Mucosa of stomach (tissue), 1 donor: ENCODE results near the gene CCDC117.
"Not testable (repeated sequence)": the region's sequence is repeated elsewhere in the genome, so short reads cannot be mapped to it uniquely, and the experiment has no call there.

Experiments used
- H3K27me3 ChIP-seq: one replicate; pipeline ENCODE4 v1.7.0; 2013; ENCODE audit warnings: mild to moderate bottlenecking, low read length; ENCODE audit not compliant: control insufficient read depth, insufficient read depth
- H3K36me3 ChIP-seq: one replicate; pipeline ENCODE4 v1.7.0; 2013; ENCODE audit warnings: low read length; ENCODE audit not compliant: control insufficient read depth, insufficient read depth
- H3K4me1 ChIP-seq: one replicate; pipeline ENCODE4 v1.7.0; 2013; ENCODE audit warnings: mild to moderate bottlenecking, low read length; ENCODE audit not compliant: control insufficient read depth, insufficient read depth
- H3K4me3 ChIP-seq: one replicate; pipeline ENCODE4 v1.7.0; 2013; ENCODE audit warnings: low read length
- H3K9ac ChIP-seq: one replicate; pipeline ENCODE4 v1.7.0; 2013; ENCODE audit warnings: mild to moderate bottlenecking, low read length, moderate library complexity
- H3K9me3 ChIP-seq: one replicate; pipeline ENCODE4 v1.7.0; 2013; ENCODE audit warnings: mild to moderate bottlenecking, low read length, moderate library complexity; ENCODE audit not compliant: control insufficient read depth
- donor health status: Pancreatic carcinoma.

Gene CCDC117

GRCh38 chr22:28743852-28744251 is 28.6 kb upstream of the CCDC117 start:
- no peak overlapping the region for H3K4me3 ChIP-seq
- H3K4me1 ChIP-seq = no peaks in the 10 kb centered on the region
- no peaks in the 10 kb centered on the region for H3K27me3 ChIP-seq
- no peaks in the 10 kb centered on the region for H3K9me3 ChIP-seq
- no peak overlapping the region for H3K9ac ChIP-seq
- H3K36me3 ChIP-seq = no peaks in the 10 kb centered on the region

- Histone ChIP-seq H3K27me3 (no peaks in the 10 kb centered on the region), H3K9me3 (no peaks in the 10 kb centered on the region), H3K4me3 (no peak overlapping the region), H3K4me1 (no peaks in the 10 kb centered on the region), H3K9ac (no peak overlapping the region), H3K36me3 (no peaks in the 10 kb centered on the region)
These were observed 22.0 kb upstream of the CCDC117 start for GRCh38 chr22:28750471-28750881.

GRCh38 chr22:28754512-28754911 is 18.0 kb upstream of the CCDC117 start:
- not testable (repeated sequence) for H3K9me3 ChIP-seq, H3K9ac ChIP-seq, H3K27me3 ChIP-seq, H3K4me1 ChIP-seq, H3K36me3 ChIP-seq, H3K4me3 ChIP-seq

DNA sequence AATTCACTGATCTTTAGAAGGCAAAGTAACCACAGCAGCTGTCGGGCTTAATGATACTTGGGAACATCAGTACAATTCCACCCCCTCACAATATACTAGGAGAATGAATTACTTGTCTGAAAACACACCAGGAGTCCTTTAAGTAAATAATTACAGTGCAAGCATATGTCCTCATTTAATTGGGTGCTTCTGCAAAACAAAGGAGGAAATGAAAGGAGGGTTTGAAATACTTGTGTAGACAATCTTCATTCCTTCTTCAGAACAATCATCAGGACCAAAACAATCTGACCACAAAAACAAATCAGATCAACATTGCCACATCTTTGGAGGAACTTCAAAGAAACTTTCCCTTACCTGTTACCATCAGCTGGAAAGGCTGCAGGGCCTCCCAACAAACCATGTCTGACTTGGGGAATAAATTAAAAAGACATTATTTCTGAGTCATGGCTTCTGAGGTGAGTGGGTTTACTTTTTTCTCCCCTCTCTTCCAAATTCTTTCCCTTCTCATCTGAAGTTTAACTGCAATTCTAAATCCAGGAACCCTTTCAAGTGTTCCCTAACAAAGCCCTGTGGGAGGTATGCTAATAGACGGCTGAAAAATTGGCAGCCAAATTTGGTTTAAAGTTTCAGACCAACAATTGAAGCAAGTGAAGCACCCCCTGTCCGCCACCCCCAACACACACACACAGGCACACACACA is 12.5 kb upstream of the CCDC117 start:
- no peak overlapping the region for H3K9ac ChIP-seq

GRCh38 chr22:28761449-28761755 is 11.1 kb upstream of the CCDC117 start:
- H3K27me3 ChIP-seq = no peaks in the 10 kb centered on the region
- no peaks in the 10 kb centered on the region for H3K9me3 ChIP-seq
- H3K36me3 ChIP-seq = no peaks in the 10 kb centered on the region
- H3K9ac ChIP-seq = no peak overlapping the region
- H3K4me3 ChIP-seq = no peak overlapping the region
- H3K4me1 ChIP-seq = no peaks in the 10 kb centered on the region

More for the DNA sequence above, 12.5 kb upstream of the CCDC117 start:
- Histone ChIP-seq H3K4me3 (no peak overlapping the region), H3K27me3 (no peaks in the 10 kb centered on the region), H3K9me3 (no peaks in the 10 kb centered on the region), H3K36me3 (no peaks in the 10 kb centered on the region), H3K4me1 (no peaks in the 10 kb centered on the region)

DNA sequence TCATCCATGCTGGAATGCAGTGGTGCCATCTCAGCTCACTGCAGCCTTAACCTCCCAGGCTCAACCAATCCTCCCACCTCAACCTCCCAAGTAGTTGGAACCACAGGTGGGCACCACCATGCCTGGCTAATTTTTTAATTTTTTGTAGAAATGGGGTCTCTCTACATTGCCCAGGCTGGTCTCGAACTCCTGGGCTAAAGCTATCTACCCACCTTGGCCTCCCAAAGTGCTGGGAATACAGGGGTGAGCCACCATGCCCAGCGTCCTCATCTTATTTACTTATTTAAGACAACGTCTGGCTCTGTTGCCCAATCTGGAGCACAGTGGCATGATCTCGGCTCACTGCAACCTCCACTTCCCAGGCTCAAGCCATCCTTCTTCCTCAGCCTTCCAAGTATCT is 10.5 kb upstream of the CCDC117 start:
- H3K4me3 ChIP-seq, H3K27me3 ChIP-seq, H3K4me1 ChIP-seq, H3K9ac ChIP-seq, H3K36me3 ChIP-seq, H3K9me3 ChIP-seq: not testable (repeated sequence)

GRCh38 chr22:28766628-28767027 is 5.9 kb upstream of the CCDC117 start:
- H3K9ac ChIP-seq = no peak overlapping the region
- H3K9me3 ChIP-seq = no peaks in the 10 kb centered on the region
- H3K36me3 ChIP-seq = no peaks in the 10 kb centered on the region
- H3K4me1 ChIP-seq = no peaks in the 10 kb centered on the region
- no peaks in the 10 kb centered on the region for H3K27me3 ChIP-seq
- no peak overlapping the region for H3K4me3 ChIP-seq

GRCh38 chr22:28768701-28769393 is 3.6 kb upstream of the CCDC117 start:
- H3K4me1 ChIP-seq = no peaks in the 10 kb centered on the region
- H3K4me3 ChIP-seq = no peak overlapping the region
- H3K9ac ChIP-seq = no peak overlapping the region
- no peaks in the 10 kb centered on the region for H3K9me3 ChIP-seq
- H3K27me3 ChIP-seq = no peaks in the 10 kb centered on the region
- no peaks in the 10 kb centered on the region for H3K36me3 ChIP-seq

DNA sequence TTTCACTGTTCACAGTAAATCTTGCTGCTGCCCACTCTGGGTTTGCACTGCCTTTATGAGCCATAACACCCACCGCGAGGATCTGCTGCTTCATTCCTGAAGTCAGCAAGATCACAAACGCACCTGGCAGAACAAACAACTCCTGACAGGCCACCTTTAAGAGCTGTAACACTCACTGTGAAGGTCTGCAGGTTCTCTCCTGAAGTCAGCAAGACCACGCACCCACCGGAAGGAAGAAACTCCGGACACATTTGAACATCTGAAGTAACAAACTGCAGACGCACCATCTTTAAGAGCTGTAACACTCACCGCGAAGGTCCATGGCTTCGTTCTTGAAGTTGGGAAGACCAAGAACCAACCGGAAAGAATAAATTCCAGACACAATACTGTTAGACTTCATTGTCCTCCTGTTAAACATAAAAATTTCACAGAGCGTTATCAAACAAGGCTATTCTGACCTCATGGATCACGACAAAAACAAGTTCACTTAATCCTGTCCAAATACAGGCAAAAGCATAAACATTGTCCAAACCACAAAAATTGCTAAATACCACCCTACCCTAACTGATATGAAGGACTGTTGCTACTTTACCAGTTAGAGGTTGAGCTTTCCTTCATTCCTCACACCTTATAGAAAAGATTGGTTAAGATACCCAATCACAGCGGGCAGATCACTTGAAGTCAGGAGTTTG is 3.0 kb upstream of the CCDC117 start:
- no peaks in the 10 kb centered on the region for H3K4me1 ChIP-seq
- H3K36me3 ChIP-seq = no peaks in the 10 kb centered on the region
- no peak overlapping the region for H3K4me3 ChIP-seq
- H3K27me3 ChIP-seq = no peaks in the 10 kb centered on the region
- H3K9ac ChIP-seq = no peak overlapping the region
- no peaks in the 10 kb centered on the region for H3K9me3 ChIP-seq

GRCh38 chr22:28771195-28771791 is 1.2 kb upstream of the CCDC117 start:
- H3K4me1 ChIP-seq = no peaks in the 10 kb centered on the region
- no peak overlapping the region for H3K9ac ChIP-seq
- H3K9me3 ChIP-seq = no peaks in the 10 kb centered on the region
- no peaks in the 10 kb centered on the region for H3K36me3 ChIP-seq
- H3K27me3 ChIP-seq = no peaks in the 10 kb centered on the region
- H3K4me3 ChIP-seq = no peak overlapping the region

DNA sequence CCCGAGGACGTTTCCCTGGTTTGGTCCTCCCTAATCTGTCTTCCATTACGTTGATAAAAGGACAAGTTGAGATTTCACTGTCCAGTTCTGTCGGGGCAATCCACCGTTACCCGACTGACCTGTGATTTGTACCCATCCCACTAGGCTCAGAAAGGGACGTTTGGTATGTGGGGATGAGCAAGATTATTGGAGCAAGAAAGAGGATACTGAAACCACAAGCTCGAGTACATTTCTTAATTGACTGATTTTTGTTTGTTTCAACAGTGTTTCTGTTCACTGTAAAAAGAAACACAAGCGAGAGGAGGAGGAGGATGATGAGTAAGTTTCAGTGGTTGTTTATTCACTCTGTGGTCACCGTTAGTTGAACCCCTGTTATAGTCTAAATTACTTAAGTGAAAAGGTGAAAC is 969 bp downstream of the CCDC117 start:
- peak overlapping the region; percentile 48 for H3K4me3 ChIP-seq
- no peaks in the 10 kb centered on the region for H3K27me3 ChIP-seq
- peak overlapping the region; percentile 88 for H3K9ac ChIP-seq
- no peaks in the 10 kb centered on the region for H3K36me3 ChIP-seq
- no peaks in the 10 kb centered on the region for H3K4me1 ChIP-seq
- H3K9me3 ChIP-seq = no peaks in the 10 kb centered on the region

- no peak overlapping the region for H3K4me3 ChIP-seq
- no peaks in the 10 kb centered on the region for H3K36me3 ChIP-seq
- H3K9ac ChIP-seq = no peak overlapping the region
- no peaks in the 10 kb centered on the region for H3K4me1 ChIP-seq
- H3K27me3 ChIP-seq = no peaks in the 10 kb centered on the region
- H3K9me3 ChIP-seq = no peaks in the 10 kb centered on the region
These were observed 1.9 kb downstream of the CCDC117 start for GRCh38 chr22:28774378-28774777.
